ENCODE measurements around the gene SYK. TPM values are rescaled to one million over a fixed set of nuclear protein-coding genes. Genes with fewer than 3 reads are reported as not detected.
A peak's percentile ranks its signal among the peaks of the same experiment; 100 is the strongest.

Gene SYK
- total RNA-seq, 1 experiment from 2014 or later = 9.0 TPM

DNA sequence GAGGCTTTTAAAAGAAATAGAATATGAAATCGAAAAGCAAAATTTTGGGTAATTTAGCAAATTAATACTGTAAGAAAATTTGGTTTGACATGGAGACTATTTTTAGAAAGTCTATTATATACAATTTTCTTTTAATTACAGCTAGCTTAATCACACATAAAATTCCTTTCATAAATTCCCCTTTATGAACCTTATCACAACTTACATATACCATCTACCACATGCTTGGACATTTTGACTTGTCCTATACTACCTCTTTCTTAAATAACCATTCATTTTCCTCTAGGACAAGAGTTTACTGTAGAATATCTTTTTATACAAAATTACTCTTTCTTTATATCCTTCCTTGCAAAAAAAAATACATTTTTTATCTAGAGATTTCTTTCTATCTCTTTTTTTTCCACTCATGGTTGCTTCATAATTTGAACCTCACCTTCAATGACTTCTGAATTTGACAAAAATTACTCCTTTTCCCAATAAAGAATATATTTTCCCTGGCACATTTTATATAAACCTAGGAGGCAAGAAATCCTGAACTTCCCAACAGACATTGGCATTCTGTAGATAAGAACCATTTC is 34.0 kb upstream of the SYK start:
- H3K4me2 ChIP-seq (ENCODE audit: low read length) = no peak overlapping the region
- intact Hi-C loops (cut with micrococcal nuclease) = no loop called here
- ChIA-PET CTCF (no interaction called here), RAD21 (ENCODE audit: low non-redundant PET in 1 of 2, low total read pairs in 2 of 2, uncharacterized antibody in 2 of 2, unreplicated experiment in 2 of 2) (no interaction called here), POLR2A (no interaction called here)
- TF ChIP-seq CBX3 (IDR thresholded peaks at IDR 0.05; ENCODE audit: low read depth) (0 out of 2 replicates have a peak, but pooled peaks have one; percentile 16), TCF7L2 (IDR thresholded peaks at IDR 0.05; ENCODE audit: borderline replicate concordance, extremely low read depth, insufficient read depth, insufficient read length) (no peak), FOSL1 (IDR thresholded peaks at IDR 0.05; ENCODE audit: low read depth) (no peak)
- no peak for ATAC-seq
- H3K79me2 ChIP-seq (ENCODE audit: insufficient read depth, low read length) = no peaks in the 10 kb centered on the region
- no peaks in the 10 kb centered on the region for H3K4me1 ChIP-seq (ENCODE audit: control insufficient read depth in 1 of 2, insufficient read depth in 2 of 2, low read length in 2 of 2)
- H3K27me3 ChIP-seq (ENCODE audit: insufficient read depth, low read length) = no peaks in the 10 kb centered on the region
- no peaks in the 10 kb centered on the region for H3K9me2 ChIP-seq (ENCODE audit: insufficient read depth)
- H2AFZ ChIP-seq (ENCODE audit: low read depth, low read length, poor library complexity, severe bottlenecking) = no peak overlapping the region
- H3K9ac ChIP-seq (ENCODE audit: low read length) = no peak overlapping the region
- no TSS peak for BruUV-seq (replicated peaks)
- H3K36me3 ChIP-seq (ENCODE audit: control insufficient read depth in 1 of 2, insufficient read depth in 2 of 2, low read length in 2 of 2) = no peaks in the 10 kb centered on the region
- H4K20me1 ChIP-seq (ENCODE audit: insufficient read depth) = no peaks in the 10 kb centered on the region
- DNase-seq (ENCODE audit: low read depth, low spot score) = no peak
- no peak overlapping the region for H3K4me3 ChIP-seq (replicated peaks in 1 of 2; ENCODE audit: low read depth in 1 of 2, low read length in 2 of 2)
- H3K27ac ChIP-seq (ENCODE audit: low read depth, low read length) = no peak overlapping the region
- no peaks in the 10 kb centered on the region for H3K9me3 ChIP-seq (ENCODE audit: control insufficient read depth in 1 of 2, insufficient read depth in 1 of 2, low read depth in 1 of 2, low read length in 2 of 2)

DNA sequence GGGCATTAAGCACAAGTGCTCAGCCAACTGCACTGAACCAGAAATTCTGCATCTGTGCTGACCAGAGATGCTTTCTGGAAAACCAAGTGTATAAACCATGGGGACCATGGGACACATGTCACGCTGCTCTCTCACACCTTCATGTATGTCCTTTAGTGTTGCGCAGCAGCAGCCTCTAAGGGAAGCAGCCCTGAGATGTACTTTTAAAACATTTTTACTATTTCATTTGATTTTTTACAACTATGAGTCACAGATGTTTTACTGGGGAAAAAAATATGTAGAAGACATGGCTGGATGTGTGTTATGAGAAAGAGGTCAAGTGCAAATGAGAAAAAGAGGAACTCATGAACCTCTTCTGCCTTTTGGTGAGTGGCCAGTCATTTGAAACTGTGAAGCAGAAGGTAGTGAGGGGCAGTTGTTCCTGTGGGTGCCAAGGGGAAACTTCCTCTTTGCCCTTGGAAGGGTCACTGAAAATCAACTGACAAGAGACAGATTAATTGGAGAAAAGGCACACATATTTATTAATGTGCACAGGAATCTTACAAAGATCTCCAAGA is 31.4 kb upstream of the SYK start:
- Histone ChIP-seq H3K36me3 (ENCODE audit: control insufficient read depth in 1 of 2, insufficient read depth in 2 of 2, low read length in 2 of 2) (no peaks in the 10 kb centered on the region), H3K9me3 (ENCODE audit: control insufficient read depth in 1 of 2, insufficient read depth in 1 of 2, low read depth in 1 of 2, low read length in 2 of 2) (no peaks in the 10 kb centered on the region), H4K20me1 (ENCODE audit: insufficient read depth) (no peaks in the 10 kb centered on the region), H3K4me3 (replicated peaks in 1 of 2; ENCODE audit: low read depth in 1 of 2, low read length in 2 of 2) (no peak overlapping the region), H3K4me1 (ENCODE audit: control insufficient read depth in 1 of 2, insufficient read depth in 2 of 2, low read length in 2 of 2) (no peaks in the 10 kb centered on the region), H3K27me3 (ENCODE audit: insufficient read depth, low read length) (no peaks in the 10 kb centered on the region), H3K9me2 (ENCODE audit: insufficient read depth) (no peaks in the 10 kb centered on the region), H2AFZ (ENCODE audit: low read depth, low read length, poor library complexity, severe bottlenecking) (no peak overlapping the region), H3K79me2 (ENCODE audit: insufficient read depth, low read length) (no peaks in the 10 kb centered on the region), H3K9ac (ENCODE audit: low read length) (no peak overlapping the region), H3K4me2 (ENCODE audit: low read length) (no peak overlapping the region), H3K27ac (ENCODE audit: low read depth, low read length) (no peak overlapping the region)
- intact Hi-C loops (cut with micrococcal nuclease) = loop anchor here (5.0 kb wide), 1 partner anchor 543 kb away; no protein-coding TSS in a partner anchor
- ATAC-seq (no peak), DNase-seq (ENCODE audit: low read depth, low spot score) (no peak)
- BruUV-seq (replicated peaks) = no TSS peak
- POLR2A ChIA-PET = no interaction called here
- TF ChIP-seq SRF (IDR thresholded peaks at IDR 0.05; ENCODE audit: low read depth) (no peak), SIN3A (IDR thresholded peaks at IDR 0.05; ENCODE audit: low read depth) (no peak)
- CTCF ChIA-PET = no interaction called here
- RAD21 ChIA-PET (ENCODE audit: low non-redundant PET in 1 of 2, low total read pairs in 2 of 2, uncharacterized antibody in 2 of 2, unreplicated experiment in 2 of 2) = no interaction called here

All from HCT116 (cell line).